Measurements from ENCODE around the gene MCTP1. TPM values are rescaled to one million over a fixed set of nuclear protein-coding genes. Genes with fewer than 3 reads are reported as not detected.

MCTP1 gene
- total and polyA plus RNA-seq, 2 donors from 2014 or later, result 1.4 to 19.3 TPM

- H3K27ac ChIP-seq (ENCODE audit: low read depth in 2 of 2, low read length in 2 of 2), result no peak overlapping the region
- H3K4me1 ChIP-seq (ENCODE audit: control insufficient read depth in 2 of 3, insufficient read depth in 2 of 3, low read depth in 1 of 3, low read length in 3 of 3), result no peaks in the 10 kb centered on the region
- H3K36me3 ChIP-seq (ENCODE audit: control insufficient read depth in 2 of 3, insufficient read depth in 3 of 3, low read length in 3 of 3), result no peaks in the 10 kb centered on the region
- DNase-seq (peak in 2 of 5 donors; percentile 62 to 74), FAIRE-seq (no peak)
- H3K9ac ChIP-seq (ENCODE audit: low read length in 3 of 3), result no peak overlapping the region
- no peaks in the 10 kb centered on the region for H3K9me3 ChIP-seq (ENCODE audit: control insufficient read depth in 2 of 3, insufficient read depth in 1 of 3, low read length in 3 of 3)
- intact Hi-C loops (cut with DNase I), result no loop called here
- TF ChIP-seq CTCF (IDR thresholded peaks at IDR 0.05; ENCODE audit: borderline replicate concordance, extremely low read depth, insufficient read depth), result no peak
- H3K4me3 ChIP-seq (ENCODE audit: low read length in 3 of 3), result no peak overlapping the region
- H3K27me3 ChIP-seq (ENCODE audit: control insufficient read depth, insufficient read depth, low read length), result no peaks in the 10 kb centered on the region
Measured at GRCh38 chr5:94777056-94777880, 507.6 kb downstream of the MCTP1 start.

- Histone ChIP-seq H3K27me3 (ENCODE audit: control insufficient read depth, insufficient read depth, low read length) (no peaks in the 10 kb centered on the region), H3K27ac (ENCODE audit: low read depth in 2 of 2, low read length in 2 of 2) (no peak overlapping the region), H3K9me3 (ENCODE audit: control insufficient read depth in 2 of 3, insufficient read depth in 1 of 3, low read length in 3 of 3) (no peaks in the 10 kb centered on the region), H3K36me3 (ENCODE audit: control insufficient read depth in 2 of 3, insufficient read depth in 3 of 3, low read length in 3 of 3) (no peaks in the 10 kb centered on the region), H3K9ac (ENCODE audit: low read length in 3 of 3) (no peak overlapping the region), H3K4me3 (ENCODE audit: low read length in 3 of 3) (no peak overlapping the region), H3K4me1 (ENCODE audit: control insufficient read depth in 2 of 3, insufficient read depth in 2 of 3, low read depth in 1 of 3, low read length in 3 of 3) (no peaks in the 10 kb centered on the region)
- intact Hi-C loops (cut with DNase I), result no loop called here
- no peak for TF ChIP-seq CTCF (IDR thresholded peaks at IDR 0.05; ENCODE audit: borderline replicate concordance, extremely low read depth, insufficient read depth)
- DNase-seq (no peak), FAIRE-seq (no peak)
Measured at GRCh38 chr5:94776167-94776566, 508.7 kb downstream of the MCTP1 start.

GRCh38 chr5:94775088-94775487, 509.8 kb downstream of the MCTP1 start:
- intact Hi-C loops (cut with DNase I), result no loop called here

More at GRCh38 chr5:94775088-94775487, 509.8 kb downstream of the MCTP1 start:
- no peak overlapping the region for H3K4me3 ChIP-seq (ENCODE audit: low read length in 3 of 3)
- no peaks in the 10 kb centered on the region for H3K27me3 ChIP-seq (ENCODE audit: control insufficient read depth, insufficient read depth, low read length)
- H3K9ac ChIP-seq (ENCODE audit: low read length in 3 of 3), result no peak overlapping the region
- H3K4me1 ChIP-seq (ENCODE audit: control insufficient read depth in 2 of 3, insufficient read depth in 2 of 3, low read depth in 1 of 3, low read length in 3 of 3), result no peaks in the 10 kb centered on the region
- no peaks in the 10 kb centered on the region for H3K9me3 ChIP-seq (ENCODE audit: control insufficient read depth in 2 of 3, insufficient read depth in 1 of 3, low read length in 3 of 3)
- TF ChIP-seq CTCF (IDR thresholded peaks at IDR 0.05; ENCODE audit: borderline replicate concordance, extremely low read depth, insufficient read depth), result no peak
- H3K36me3 ChIP-seq (ENCODE audit: control insufficient read depth in 2 of 3, insufficient read depth in 3 of 3, low read length in 3 of 3), result no peaks in the 10 kb centered on the region
- no peak for FAIRE-seq
- DNase-seq, result no peak
- H3K27ac ChIP-seq (ENCODE audit: low read depth in 2 of 2, low read length in 2 of 2), result no peak overlapping the region

All from kidney (tissue), 14 donors.